ENCODE measurements around the gene CNIH2. TPM values are rescaled to one million over a fixed set of nuclear protein-coding genes. Genes with fewer than 3 reads are reported as not detected.

CNIH2 gene
- total RNA-seq, 1 donor from 2014 or later, result 2.7 TPM

GRCh38 chr11:66285250-66285947 is 7.4 kb downstream of the CNIH2 start:
- Mint-ChIP-seq H3K4me1 (peaks cover 36% of the 10 kb centered on the region), H3K27me3 (peaks cover 6% of the 10 kb centered on the region), H3K9me3 (no peaks in the 10 kb centered on the region), H3K4me3 (no peak overlapping the region), H3K27ac (no peak overlapping the region), H3K36me3 (ENCODE audit: low read depth) (peaks cover 4% of the 10 kb centered on the region)
- no peak for DNase-seq
- intact Hi-C loops (cut with micrococcal nuclease), result no loop called here

GRCh38 chr11:66286699-66287098 is 8.7 kb downstream of the CNIH2 start:
- H3K9me3 Mint-ChIP-seq, result peaks cover 4% of the 10 kb centered on the region
- peaks cover 4% of the 10 kb centered on the region for H3K36me3 Mint-ChIP-seq (ENCODE audit: low read depth)
- no peak overlapping the region for H3K4me3 Mint-ChIP-seq
- intact Hi-C loops (cut with micrococcal nuclease), result no loop called here
- peak overlapping the region; percentile 45 for H3K27ac Mint-ChIP-seq
- peaks cover 17% of the 10 kb centered on the region for H3K27me3 Mint-ChIP-seq
- DNase-seq, result no peak
- H3K4me1 Mint-ChIP-seq, result peaks cover 39% of the 10 kb centered on the region

GRCh38 chr11:66287211-66287888 is 9.4 kb downstream of the CNIH2 start:
- intact Hi-C loops (cut with micrococcal nuclease), result no loop called here

GRCh38 chr11:66287889-66288670 is 10.1 kb downstream of the CNIH2 start:
- DNase-seq, result peak; percentile 60
- H3K36me3 Mint-ChIP-seq (ENCODE audit: low read depth), result peaks cover 4% of the 10 kb centered on the region
- H3K4me1 Mint-ChIP-seq, result peaks cover 32% of the 10 kb centered on the region
- H3K27me3 Mint-ChIP-seq, result peaks cover 24% of the 10 kb centered on the region
- H3K27ac Mint-ChIP-seq, result peak overlapping the region; percentile 79
- peak overlapping the region; percentile 84 for H3K4me3 Mint-ChIP-seq
- intact Hi-C loops (cut with micrococcal nuclease), result no loop called here
- peaks cover 4% of the 10 kb centered on the region for H3K9me3 Mint-ChIP-seq

More at GRCh38 chr11:66287211-66287888, 9.4 kb downstream of the CNIH2 start:
- Mint-ChIP-seq H3K9me3 (peaks cover 4% of the 10 kb centered on the region), H3K27me3 (peaks cover 17% of the 10 kb centered on the region), H3K4me1 (peaks cover 34% of the 10 kb centered on the region), H3K27ac (peak overlapping the region; percentile 35), H3K36me3 (ENCODE audit: low read depth) (peaks cover 4% of the 10 kb centered on the region), H3K4me3 (peak overlapping the region; percentile 84)
- DNase-seq, result peak; percentile 58

- peaks cover 30% of the 10 kb centered on the region for H3K27me3 Mint-ChIP-seq
- intact Hi-C loops (cut with micrococcal nuclease), result loop anchor here (1.0 kb wide), 4 partner anchors 23 to 577 kb away; partner anchors contain the start of genes BRMS1 and KAT5
- H3K27ac Mint-ChIP-seq, result peak within 1 kb of the TSS; percentile 96
- peaks cover 32% of the 10 kb centered on the region for H3K4me1 Mint-ChIP-seq
- H3K9me3 Mint-ChIP-seq, result peaks cover 4% of the 10 kb centered on the region
- H3K4me3 Mint-ChIP-seq, result peak within 1 kb of the TSS; percentile 84
- peaks cover 4% of the 10 kb centered on the region for H3K36me3 Mint-ChIP-seq (ENCODE audit: low read depth)
- DNase-seq, result peak; percentile 100
Measured at GRCh38 chr11:66288671-66289547, 10.9 kb downstream of the CNIH2 start, which contains the start of gene YIF1A. Gene YIF1A, minus strand, starts transcription at chr11:66289143. Its CDS starts 158 bp downstream, at chr11:66288985.

- Mint-ChIP-seq H3K27ac (peak overlapping the region; percentile 96), H3K36me3 (ENCODE audit: low read depth) (peaks cover 4% of the 10 kb centered on the region), H3K4me1 (peaks cover 32% of the 10 kb centered on the region), H3K4me3 (peak overlapping the region; percentile 84), H3K9me3 (peaks cover 4% of the 10 kb centered on the region), H3K27me3 (peaks cover 32% of the 10 kb centered on the region)
- intact Hi-C loops (cut with micrococcal nuclease), result loop anchor here (1.0 kb wide), 4 partner anchors 23 to 577 kb away; partner anchors contain the start of genes BRMS1 and KAT5
- DNase-seq, result peak; percentile 95
Measured at GRCh38 chr11:66289548-66290329, 11.8 kb downstream of the CNIH2 start.

GRCh38 chr11:66290330-66290621 is 12.3 kb downstream of the CNIH2 start:
- Mint-ChIP-seq H3K4me3 (peak overlapping the region; percentile 84), H3K27ac (peak overlapping the region; percentile 51), H3K4me1 (peaks cover 32% of the 10 kb centered on the region), H3K27me3 (peaks cover 32% of the 10 kb centered on the region), H3K9me3 (peaks cover 4% of the 10 kb centered on the region), H3K36me3 (ENCODE audit: low read depth) (peaks cover 4% of the 10 kb centered on the region)
- DNase-seq, result peak; percentile 56
- intact Hi-C loops (cut with micrococcal nuclease), result no loop called here

- Mint-ChIP-seq H3K27ac (no peak overlapping the region), H3K27me3 (peaks cover 32% of the 10 kb centered on the region), H3K4me1 (peaks cover 32% of the 10 kb centered on the region), H3K9me3 (peaks cover 4% of the 10 kb centered on the region), H3K36me3 (ENCODE audit: low read depth) (peaks cover 4% of the 10 kb centered on the region), H3K4me3 (no peak overlapping the region)
- peak; percentile 59 for DNase-seq
- intact Hi-C loops (cut with micrococcal nuclease), result no loop called here
Measured at GRCh38 chr11:66291303-66291705, 13.3 kb downstream of the CNIH2 start.

- H3K27ac Mint-ChIP-seq, result peak within 1 kb of the TSS; percentile 16
- intact Hi-C loops (cut with micrococcal nuclease), result no loop called here
- peak; percentile 75 for DNase-seq
Measured at GRCh38 chr11:66291706-66292542, 13.9 kb downstream of the CNIH2 start, which contains the start of gene TMEM151A. Gene TMEM151A, plus strand, starts transcription at chr11:66291894. Its CDS starts 120 bp downstream, at chr11:66292014.

GRCh38 chr11:66292543-66293332 is 14.8 kb downstream of the CNIH2 start:
- Mint-ChIP-seq H3K4me1 (peaks cover 28% of the 10 kb centered on the region), H3K4me3 (peak overlapping the region; percentile 65), H3K9me3 (peaks cover 4% of the 10 kb centered on the region), H3K27ac (peak overlapping the region; percentile 16), H3K27me3 (peaks cover 32% of the 10 kb centered on the region), H3K36me3 (ENCODE audit: low read depth) (peaks cover 2% of the 10 kb centered on the region)
- intact Hi-C loops (cut with micrococcal nuclease), result no loop called here
- DNase-seq, result peak; percentile 58

More at GRCh38 chr11:66291706-66292542, 13.9 kb downstream of the CNIH2 start, which contains the start of gene TMEM151A:
- Mint-ChIP-seq H3K27me3 (peaks cover 32% of the 10 kb centered on the region), H3K9me3 (peaks cover 4% of the 10 kb centered on the region), H3K4me3 (peak within 1 kb of the TSS; percentile 84), H3K36me3 (ENCODE audit: low read depth) (peaks cover 4% of the 10 kb centered on the region), H3K4me1 (peaks cover 29% of the 10 kb centered on the region)

GRCh38 chr11:66293352-66293751 is 15.4 kb downstream of the CNIH2 start:
- Mint-ChIP-seq H3K27ac (no peak overlapping the region), H3K4me3 (no peak overlapping the region), H3K27me3 (peaks cover 32% of the 10 kb centered on the region), H3K36me3 (ENCODE audit: low read depth) (peaks cover 2% of the 10 kb centered on the region), H3K4me1 (peaks cover 25% of the 10 kb centered on the region), H3K9me3 (peaks cover 4% of the 10 kb centered on the region)
- intact Hi-C loops (cut with micrococcal nuclease), result no loop called here
- DNase-seq, result no peak

All from activated CD4-positive, alpha-beta T cell treated with anti-CD3 and anti-CD28 coated beads, Interleukin-2, amount 10 ng/mL, durations not matched to agents 24 days and 14 days (primary cell).